Measurements from ENCODE around the gene AEBP2. TPM values are rescaled to one million over a fixed set of nuclear protein-coding genes. Genes with fewer than 3 reads are reported as not detected.

Gene AEBP2
- total RNA-seq, 1 donor, result 23.7 TPM

DNA sequence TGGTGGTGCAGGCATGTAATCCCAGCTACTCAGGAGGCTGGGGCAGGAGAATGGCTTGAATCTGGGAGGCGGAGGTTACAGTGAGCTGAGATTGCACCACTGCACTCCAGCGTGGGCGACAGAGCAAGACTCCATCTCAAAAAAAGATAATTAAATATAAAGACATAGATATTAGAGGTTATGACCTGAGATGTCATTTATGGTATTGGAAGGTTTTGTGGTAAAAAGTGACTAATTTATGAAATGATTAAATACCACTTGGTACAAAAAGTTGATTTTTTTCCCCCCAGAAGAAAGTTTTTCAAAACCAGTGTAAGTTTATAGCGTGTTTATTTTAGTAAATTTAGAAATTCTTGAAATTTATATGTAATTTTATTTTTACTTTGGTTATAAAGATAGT, 4.3 kb downstream of the AEBP2 start:
- TF ChIP-seq, protein P1, sequence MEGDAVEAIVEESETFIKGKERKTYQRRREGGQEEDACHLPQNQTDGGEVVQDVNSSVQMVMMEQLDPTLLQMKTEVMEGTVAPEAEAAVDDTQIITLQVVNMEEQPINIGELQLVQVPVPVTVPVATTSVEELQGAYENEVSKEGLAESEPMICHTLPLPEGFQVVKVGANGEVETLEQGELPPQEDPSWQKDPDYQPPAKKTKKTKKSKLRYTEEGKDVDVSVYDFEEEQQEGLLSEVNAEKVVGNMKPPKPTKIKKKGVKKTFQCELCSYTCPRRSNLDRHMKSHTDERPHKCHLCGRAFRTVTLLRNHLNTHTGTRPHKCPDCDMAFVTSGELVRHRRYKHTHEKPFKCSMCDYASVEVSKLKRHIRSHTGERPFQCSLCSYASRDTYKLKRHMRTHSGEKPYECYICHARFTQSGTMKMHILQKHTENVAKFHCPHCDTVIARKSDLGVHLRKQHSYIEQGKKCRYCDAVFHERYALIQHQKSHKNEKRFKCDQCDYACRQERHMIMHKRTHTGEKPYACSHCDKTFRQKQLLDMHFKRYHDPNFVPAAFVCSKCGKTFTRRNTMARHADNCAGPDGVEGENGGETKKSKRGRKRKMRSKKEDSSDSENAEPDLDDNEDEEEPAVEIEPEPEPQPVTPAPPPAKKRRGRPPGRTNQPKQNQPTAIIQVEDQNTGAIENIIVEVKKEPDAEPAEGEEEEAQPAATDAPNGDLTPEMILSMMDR (IDR thresholded peaks at IDR 0.05; ENCODE audit: insufficient read depth, low read depth, low read length), result no peak
- no peak for DNase-seq (ENCODE audit: low read depth)
- no peak overlapping the region for H3K4me3 ChIP-seq (ENCODE audit: low read depth, low read length)

DNA sequence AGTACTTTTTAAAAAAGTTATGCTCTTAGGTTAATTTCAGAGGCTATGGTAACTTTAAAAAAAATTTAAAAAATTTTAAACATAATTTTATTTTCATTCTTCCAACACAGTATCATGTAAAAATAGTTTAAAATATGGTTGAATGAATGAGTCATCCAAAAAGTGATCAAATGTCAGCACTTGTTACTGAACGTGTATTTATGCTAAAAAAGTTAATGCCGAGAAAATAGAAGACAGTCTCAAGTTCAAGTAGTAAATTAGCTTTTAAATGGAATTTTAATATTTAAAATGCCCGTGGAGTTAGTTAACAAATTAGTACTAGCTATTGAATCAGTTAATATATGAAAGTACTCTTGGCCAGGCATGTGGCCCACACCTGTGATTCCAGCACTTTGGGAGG, 4.8 kb downstream of the AEBP2 start:
- DNase-seq (ENCODE audit: low read depth), result peak; percentile 32
- TF ChIP-seq, protein P1 (IDR thresholded peaks at IDR 0.05; ENCODE audit: insufficient read depth, low read depth, low read length), result no peak
- H3K4me3 ChIP-seq (ENCODE audit: low read depth, low read length), result no peak overlapping the region

DNA sequence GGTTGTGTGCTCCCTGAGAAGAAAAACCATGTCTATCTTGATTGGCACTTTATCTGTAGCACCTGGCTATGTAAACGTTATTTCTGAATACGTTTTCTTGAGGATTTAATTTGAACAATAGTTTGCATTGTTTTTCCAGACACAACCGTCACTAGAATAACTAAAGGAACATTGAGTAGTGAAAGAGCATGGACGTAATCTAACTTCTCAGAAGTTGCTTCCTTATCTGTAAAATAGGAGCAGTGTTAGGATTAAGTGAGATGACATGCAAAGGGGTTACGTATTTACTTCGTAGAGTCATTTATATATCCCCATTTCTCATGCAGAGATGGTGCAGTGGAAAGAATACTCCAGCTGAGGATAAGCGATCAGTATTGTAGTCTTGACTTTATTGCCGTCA, 8.1 kb downstream of the AEBP2 start:
- no peak for DNase-seq (ENCODE audit: low read depth)
- no peak overlapping the region for H3K4me3 ChIP-seq (ENCODE audit: low read depth, low read length)
- TF ChIP-seq, protein P1 (IDR thresholded peaks at IDR 0.05; ENCODE audit: insufficient read depth, low read depth, low read length), result no peak

DNA sequence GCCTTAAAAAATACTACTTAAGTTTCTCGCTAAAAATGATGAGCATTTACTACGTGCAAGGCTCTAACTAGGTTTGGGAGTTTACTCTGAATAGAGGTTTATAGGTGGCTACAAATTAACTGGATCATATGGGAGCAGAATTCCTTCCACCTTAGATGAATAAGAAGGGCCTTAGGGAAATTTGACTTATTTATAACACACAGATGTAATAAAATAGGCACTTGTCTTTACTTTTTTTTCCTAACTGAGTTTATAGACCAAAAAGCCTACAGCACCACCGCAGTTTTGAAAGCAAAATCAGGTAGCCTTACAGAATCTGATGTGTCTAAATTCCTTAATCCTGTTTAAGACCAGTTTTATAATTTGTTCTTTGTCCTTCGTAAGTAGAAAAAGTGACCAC, 10.5 kb downstream of the AEBP2 start:
- DNase-seq (ENCODE audit: low read depth), result no peak
- no peak overlapping the region for H3K4me3 ChIP-seq (ENCODE audit: low read depth, low read length)
- TF ChIP-seq, protein P1 (IDR thresholded peaks at IDR 0.05; ENCODE audit: insufficient read depth, low read depth, low read length), result no peak

DNA sequence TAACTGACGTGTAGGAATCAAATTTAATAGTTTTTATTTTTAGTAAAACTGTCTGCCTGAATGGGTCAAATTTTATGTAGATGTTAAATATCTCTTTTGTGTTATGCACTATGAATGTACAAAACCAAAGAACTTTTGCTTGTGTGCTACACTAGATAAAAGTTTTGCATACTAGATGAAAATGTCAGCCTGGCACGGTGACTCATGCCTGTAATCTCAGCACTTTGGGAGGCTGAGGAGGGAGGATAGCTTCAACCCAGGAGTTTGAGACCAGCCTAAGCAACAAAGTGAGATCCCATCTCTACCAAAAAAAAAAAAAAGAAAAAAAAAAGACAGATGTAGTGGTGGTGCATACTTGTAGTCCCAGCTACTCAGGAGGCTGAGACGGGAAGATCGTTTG, 11.1 kb downstream of the AEBP2 start:
- DNase-seq (ENCODE audit: low read depth), result no peak
- H3K4me3 ChIP-seq (ENCODE audit: low read depth, low read length), result no peak overlapping the region
- TF ChIP-seq, protein P1 (IDR thresholded peaks at IDR 0.05; ENCODE audit: insufficient read depth, low read depth, low read length), result no peak

DNA sequence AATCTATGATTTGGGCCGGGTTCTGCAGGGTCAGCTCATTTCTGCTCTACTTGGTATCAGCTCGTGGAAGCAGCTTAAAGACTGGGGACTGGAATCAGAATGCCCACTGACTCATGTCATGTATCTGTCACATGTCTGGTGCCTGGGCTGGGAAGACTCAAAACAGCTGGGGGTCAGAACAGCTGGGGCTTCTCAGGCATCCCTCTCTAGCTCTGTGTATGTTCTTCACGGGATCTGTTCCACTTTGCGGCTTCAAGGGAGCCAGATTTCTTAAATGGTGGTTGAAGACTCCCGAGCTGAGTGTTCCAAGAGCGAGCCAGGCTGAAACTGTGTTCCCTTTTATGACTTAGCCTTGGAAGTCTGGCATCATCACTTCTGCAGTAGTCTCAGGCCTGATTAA, 11.9 kb downstream of the AEBP2 start:
- TF ChIP-seq, protein P1 (IDR thresholded peaks at IDR 0.05; ENCODE audit: insufficient read depth, low read depth, low read length), result no peak
- H3K4me3 ChIP-seq (ENCODE audit: low read depth, low read length), result no peak overlapping the region
- peak; percentile 63 for DNase-seq (ENCODE audit: low read depth)

DNA sequence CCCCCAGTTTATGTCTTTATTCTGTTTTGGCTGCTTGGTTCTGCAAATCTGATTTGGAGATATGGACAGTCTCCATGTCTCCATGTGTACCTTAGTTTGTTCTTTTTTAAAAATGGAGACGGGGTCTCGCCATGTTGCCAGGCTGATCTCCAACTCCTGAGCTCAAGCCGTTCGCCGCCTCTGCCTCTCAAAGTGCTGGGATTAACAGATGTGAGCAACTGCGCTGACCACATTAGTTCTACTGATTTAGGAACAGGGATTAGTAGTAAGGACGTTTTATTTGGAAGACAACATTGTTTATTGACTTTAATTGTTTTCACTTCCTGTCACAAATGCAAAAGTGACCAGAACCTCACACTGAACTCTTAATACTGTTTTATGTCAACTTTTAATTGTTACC, 14.7 kb downstream of the AEBP2 start:
- no peak for DNase-seq (ENCODE audit: low read depth)
- no peak overlapping the region for H3K4me3 ChIP-seq (ENCODE audit: low read depth, low read length)
- TF ChIP-seq, protein P1 (IDR thresholded peaks at IDR 0.05; ENCODE audit: insufficient read depth, low read depth, low read length), result no peak

Measured in fibroblast of villous mesenchyme (primary cell).